Measurements from ENCODE around the gene IRAK1. TPM values are rescaled to one million over a fixed set of nuclear protein-coding genes. Genes with fewer than 3 reads are reported as not detected.

IRAK1 gene
- total RNA-seq, 1 experiment from 2014 or later: 92.3 TPM

GRCh38 chrX:153968255-153968654 is 51.4 kb downstream of the IRAK1 start:
- CTCF ChIA-PET: no interaction called here

More at GRCh38 chrX:153968255-153968654, 51.4 kb downstream of the IRAK1 start:
- Histone ChIP-seq H3K9me2 (ENCODE audit: insufficient read depth) (no peaks in the 10 kb centered on the region), H3K79me2 (ENCODE audit: insufficient read depth, low read length) (peaks cover 80% of the 10 kb centered on the region), H3K4me2 (ENCODE audit: low read length) (no peak overlapping the region), H3K9me3 (ENCODE audit: control insufficient read depth in 1 of 2, insufficient read depth in 1 of 2, low read depth in 1 of 2, low read length in 2 of 2) (no peaks in the 10 kb centered on the region), H3K4me1 (ENCODE audit: control insufficient read depth in 1 of 2, insufficient read depth in 2 of 2, low read length in 2 of 2) (peaks cover 7 to 13% of the 10 kb centered on the region in 2 experiments; a peak in 3 of 4 replicates), H4K20me1 (ENCODE audit: insufficient read depth) (no peaks in the 10 kb centered on the region), H2AFZ (ENCODE audit: low read depth, low read length, poor library complexity, severe bottlenecking) (no peak overlapping the region), H3K9ac (ENCODE audit: low read length) (no peak overlapping the region), H3K4me3 (replicated peaks in 1 of 2; ENCODE audit: low read depth in 1 of 2, low read length in 2 of 2) (no peak overlapping the region), H3K36me3 (ENCODE audit: control insufficient read depth in 1 of 2, insufficient read depth in 2 of 2, low read length in 2 of 2) (peaks cover 0 to 11% of the 10 kb centered on the region in 2 experiments; a peak in 1 of 4 replicates), H3K27ac (ENCODE audit: low read depth, low read length) (no peak overlapping the region; the same call in 1 of the 2 replicates), H3K27me3 (ENCODE audit: insufficient read depth, low read length) (no peaks in the 10 kb centered on the region)
- no peak for TF ChIP-seq ELF1 (IDR thresholded peaks at IDR 0.05; ENCODE audit: borderline replicate concordance, low read depth)
- TF ChIP-seq CEBPB (IDR thresholded peaks at IDR 0.05; ENCODE audit: low read depth): no peak
- TF ChIP-seq, protein P1, sequence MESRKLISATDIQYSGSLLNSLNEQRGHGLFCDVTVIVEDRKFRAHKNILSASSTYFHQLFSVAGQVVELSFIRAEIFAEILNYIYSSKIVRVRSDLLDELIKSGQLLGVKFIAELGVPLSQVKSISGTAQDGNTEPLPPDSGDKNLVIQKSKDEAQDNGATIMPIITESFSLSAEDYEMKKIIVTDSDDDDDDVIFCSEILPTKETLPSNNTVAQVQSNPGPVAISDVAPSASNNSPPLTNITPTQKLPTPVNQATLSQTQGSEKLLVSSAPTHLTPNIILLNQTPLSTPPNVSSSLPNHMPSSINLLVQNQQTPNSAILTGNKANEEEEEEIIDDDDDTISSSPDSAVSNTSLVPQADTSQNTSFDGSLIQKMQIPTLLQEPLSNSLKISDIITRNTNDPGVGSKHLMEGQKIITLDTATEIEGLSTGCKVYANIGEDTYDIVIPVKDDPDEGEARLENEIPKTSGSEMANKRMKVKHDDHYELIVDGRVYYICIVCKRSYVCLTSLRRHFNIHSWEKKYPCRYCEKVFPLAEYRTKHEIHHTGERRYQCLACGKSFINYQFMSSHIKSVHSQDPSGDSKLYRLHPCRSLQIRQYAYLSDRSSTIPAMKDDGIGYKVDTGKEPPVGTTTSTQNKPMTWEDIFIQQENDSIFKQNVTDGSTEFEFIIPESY (IDR thresholded peaks at IDR 0.05; ENCODE audit: extremely low read depth, insufficient replicate concordance, low read length): no peak
- no peak for TF ChIP-seq EGR1 (IDR thresholded peaks at IDR 0.05; ENCODE audit: low read depth)
- no peak for TF ChIP-seq SRF (IDR thresholded peaks at IDR 0.05; ENCODE audit: low read depth)
- no peak for TF ChIP-seq POLR2AphosphoS5 (IDR thresholded peaks at IDR 0.05; ENCODE audit: low read depth, low read length)
- no peak for TF ChIP-seq POLR2A (IDR thresholded peaks at IDR 0.05; ENCODE audit: borderline replicate concordance, extremely low read depth, insufficient read depth, insufficient read length)
- TF ChIP-seq EZH2 (IDR thresholded peaks at IDR 0.05): no peak
- TF ChIP-seq CTCF (IDR thresholded peaks at IDR 0.05 in 2 of 3, conservative IDR thresholded peaks at IDR 0.05 in 1 of 3; ENCODE audit: borderline replicate concordance in 1 of 3, insufficient read depth in 1 of 3, low read depth in 2 of 3, low read length in 2 of 3): no peak
- no peak for TF ChIP-seq ATF3 (IDR thresholded peaks at IDR 0.05)
- TF ChIP-seq TCF7L2 (IDR thresholded peaks at IDR 0.05; ENCODE audit: borderline replicate concordance, extremely low read depth, insufficient read depth, insufficient read length): no peak
- TF ChIP-seq CBX3 (IDR thresholded peaks at IDR 0.05; ENCODE audit: low read depth): no peak
- TF ChIP-seq JUND (IDR thresholded peaks at IDR 0.05): no peak
- TF ChIP-seq YY1 (IDR thresholded peaks at IDR 0.05; ENCODE audit: extremely low read depth, insufficient replicate concordance, low read depth, low read length): no peak
- no peak for TF ChIP-seq ZNF274 (IDR thresholded peaks at IDR 0.05; ENCODE audit: low read depth, low read length)
- TF ChIP-seq EZH2phosphoT487 (IDR thresholded peaks at IDR 0.05; ENCODE audit: borderline replicate concordance): no peak
- ChIA-PET RAD21 (ENCODE audit: low non-redundant PET in 1 of 2, low total read pairs in 2 of 2, uncharacterized antibody in 2 of 2, unreplicated experiment in 2 of 2) (interaction anchor here in 1 of 2 experiments (0.6 kb wide), 1 partner anchor 131 kb away, joined by 5 read pairs; no protein-coding TSS in a partner anchor), POLR2A (no interaction called here)
- ATAC-seq: no peak
- no peak for DNase-seq (ENCODE audit: low read depth, low spot score)
- intact Hi-C loops (cut with micrococcal nuclease): no loop called here
- no TSS peak for BruUV-seq (replicated peaks)
